Stimulated activated CD8-positive, alpha-beta memory T cell treated with anti-CD3 and anti-CD28 coated beads, Interleukin-15, amount 100 ng/mL, for 1 hour (primary cell): ENCODE data around the gene BRD2.
A peak's percentile ranks its signal among the peaks of the same experiment; 100 is the strongest.

Source experiments
- DNase-seq: peaks from one replicate; pipeline ENCODE4 v3.0.0-alpha.2; 2020; ENCODE audit warnings: low read depth

The BRD2 gene

DNA sequence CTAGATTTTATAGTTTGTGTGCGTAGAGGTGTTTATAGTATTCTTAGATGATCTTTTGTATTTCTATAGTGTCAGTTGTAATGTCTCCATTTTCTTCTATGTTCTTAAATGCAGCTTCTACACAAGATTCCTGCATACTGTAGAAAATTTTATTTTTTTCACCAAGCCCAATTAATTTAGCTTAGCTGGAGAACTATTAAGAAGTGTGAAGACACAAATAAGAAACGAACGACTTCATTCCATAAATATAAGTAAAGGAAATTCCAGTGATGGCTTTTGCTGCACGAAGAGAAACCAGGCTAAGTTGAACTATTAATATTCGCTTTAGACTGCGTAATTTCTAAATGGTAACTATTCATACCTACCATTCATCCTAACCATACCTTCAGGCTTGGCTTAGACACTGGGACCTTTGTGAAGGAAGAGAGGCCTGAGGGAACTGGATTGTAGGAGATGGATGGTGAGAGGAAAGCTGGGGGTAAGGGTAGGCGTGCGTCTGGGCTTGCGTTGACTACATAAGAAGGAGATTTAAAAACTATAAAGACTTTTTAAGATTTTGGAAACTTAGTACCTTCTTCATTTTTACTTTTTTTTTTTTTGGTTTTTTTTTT is 25.1 kb downstream of the BRD2 start:
- no peak for DNase-seq

DNA sequence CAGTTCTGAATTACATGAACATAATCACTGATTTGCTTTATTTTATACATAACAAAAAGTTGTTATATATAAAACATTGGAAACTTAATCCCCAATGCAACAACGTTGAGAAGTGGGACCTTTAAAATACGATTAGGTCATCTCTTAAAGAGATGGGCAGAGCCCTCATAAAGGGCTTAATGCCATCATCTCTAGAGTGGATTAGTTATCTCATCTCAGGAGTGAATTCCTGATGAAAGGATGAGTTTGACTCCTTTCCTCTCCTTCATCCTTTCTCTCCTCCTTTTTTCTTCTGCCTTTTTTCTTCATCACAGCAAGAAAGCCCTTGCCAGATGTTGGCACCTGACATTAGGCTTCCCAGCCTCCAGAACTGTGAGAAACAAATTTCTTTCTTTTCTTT is 27.1 kb downstream of the BRD2 start:
- DNase-seq = no peak

DNA sequence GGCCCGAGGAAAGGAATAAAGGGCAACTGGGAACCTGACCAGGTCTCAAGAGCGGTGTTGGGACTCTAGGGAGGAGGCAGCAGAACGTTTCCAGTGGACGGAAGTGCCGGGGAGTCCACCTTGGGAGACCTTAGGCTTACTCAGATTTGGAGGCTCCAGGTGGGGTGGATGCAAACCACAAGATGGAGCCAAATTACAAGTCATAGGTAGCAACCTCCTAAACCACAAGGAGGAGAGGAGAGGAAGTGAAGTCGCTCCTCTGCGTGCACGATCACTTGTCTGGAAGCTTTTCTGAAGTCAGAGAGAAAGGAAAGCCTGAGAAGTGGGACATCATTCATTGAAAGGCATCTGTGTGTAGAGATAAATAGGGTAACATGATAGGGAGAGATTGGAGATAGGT is 31.7 kb downstream of the BRD2 start:
- no peak for DNase-seq

DNA sequence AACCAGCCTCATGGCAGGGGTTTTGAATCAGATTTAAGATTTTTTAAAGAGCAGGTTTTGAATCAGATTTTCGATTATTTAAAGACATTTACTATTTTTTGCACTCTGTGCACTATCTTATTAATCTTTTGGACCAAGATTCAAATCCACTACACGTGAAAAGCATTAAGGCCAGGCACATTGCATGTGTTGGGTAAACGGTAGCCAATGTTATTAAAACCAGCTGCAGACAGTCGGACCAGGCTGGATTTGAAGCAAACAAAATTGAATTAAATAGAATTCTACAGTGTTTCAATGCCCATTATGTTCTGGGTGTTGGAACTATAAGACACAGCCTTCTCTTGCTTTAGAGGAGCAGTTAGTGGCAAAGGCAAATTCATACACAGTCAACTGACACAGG is 33.3 kb downstream of the BRD2 start:
- DNase-seq = no peak

DNA sequence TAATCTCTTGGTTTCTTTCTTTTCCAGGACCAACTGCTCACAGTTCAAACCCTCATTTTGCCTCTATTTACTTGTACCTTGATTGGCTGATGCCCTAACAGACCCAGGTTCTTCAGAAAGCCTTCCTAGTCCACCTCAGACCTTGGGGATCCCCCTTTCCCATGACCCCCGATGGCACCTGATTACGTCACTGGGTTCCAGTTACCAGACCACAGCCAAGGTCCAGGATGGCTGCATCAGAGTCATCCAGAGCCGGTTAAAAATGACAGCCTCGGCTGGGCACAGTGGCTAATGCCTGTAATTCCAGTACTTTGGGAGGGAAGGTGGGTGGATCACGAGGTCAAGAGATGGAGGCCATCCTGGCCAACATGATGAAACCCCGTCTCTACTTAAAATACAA is 36.5 kb downstream of the BRD2 start:
- DNase-seq = no peak

DNA sequence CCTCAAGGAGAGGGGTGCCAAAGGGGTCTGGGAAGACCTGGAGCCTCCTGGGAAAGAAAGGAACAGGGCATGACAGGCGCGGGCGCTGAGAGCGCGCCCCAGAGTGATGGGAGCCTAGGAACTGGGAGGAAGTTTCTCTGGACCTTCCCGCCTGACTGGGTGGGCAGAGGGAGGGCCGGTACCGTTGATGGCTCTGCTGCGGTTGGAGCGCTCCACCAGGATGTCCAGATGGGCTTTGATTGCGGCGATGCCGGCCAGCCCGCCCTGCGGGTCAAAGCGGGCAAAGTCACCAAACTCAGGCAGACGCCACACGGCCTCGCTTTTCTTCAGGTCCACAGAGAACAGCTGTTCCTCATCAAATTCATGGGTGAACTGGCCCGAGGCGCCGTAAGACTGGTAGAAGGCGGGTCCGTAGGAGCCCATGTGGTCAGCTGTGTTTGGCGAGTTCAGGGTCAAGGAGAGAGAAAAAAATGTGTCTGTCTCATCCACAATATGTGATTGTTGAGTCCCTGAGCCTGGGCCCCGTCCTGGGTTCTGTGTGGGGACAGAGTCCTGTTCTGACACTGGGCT is 39.5 kb downstream of the BRD2 start:
- DNase-seq = no peak

DNA sequence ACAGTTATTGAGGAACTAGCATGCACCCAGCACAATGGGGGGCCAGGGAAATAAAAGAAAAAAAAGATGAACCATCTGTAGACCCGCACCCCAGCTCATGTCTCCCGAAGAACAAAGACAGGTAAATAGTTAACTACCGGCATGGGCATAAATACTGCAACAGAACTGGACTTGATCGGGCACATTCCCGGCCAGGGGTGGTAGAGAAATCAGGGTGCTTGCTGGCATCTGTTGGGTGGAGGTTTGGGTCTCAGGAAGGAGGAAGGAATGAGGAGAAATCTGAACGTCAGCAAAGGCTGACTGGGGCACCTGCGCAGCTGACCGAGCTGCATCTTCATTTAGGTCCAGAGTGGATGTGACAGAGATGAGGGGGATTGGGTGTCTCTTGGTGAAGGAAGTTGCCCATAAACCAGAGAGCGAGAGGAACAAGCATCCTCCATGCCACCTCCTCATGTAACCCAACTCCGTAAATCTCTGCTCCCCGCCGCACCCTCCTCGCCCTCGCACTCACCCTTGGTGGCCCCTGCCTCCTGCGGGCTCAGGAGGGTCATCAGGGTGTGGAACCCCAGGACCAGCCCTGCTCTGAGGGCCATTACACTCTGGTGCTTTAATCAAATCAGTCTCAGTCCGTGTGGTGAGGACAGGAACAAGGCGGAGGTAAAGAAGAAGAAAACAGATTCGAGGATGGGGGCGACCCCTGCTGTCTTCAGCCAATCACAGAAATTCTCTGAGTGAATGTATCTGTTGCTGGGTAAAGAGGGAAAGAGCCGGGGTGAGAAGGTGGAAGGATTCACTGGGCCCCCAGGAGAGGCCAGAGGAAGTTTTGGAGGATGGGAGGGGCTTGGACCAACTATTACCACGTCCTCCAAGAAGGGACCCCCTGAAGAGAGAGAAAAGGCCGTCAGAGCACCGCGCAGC is 40.8 kb downstream of the BRD2 start, which contains the start of gene HLA-DOA:
TSS of gene HLA-DOA (minus strand) at position 648 of the 918 bp plus-strand sequence.
- DNase-seq = peak; percentile 23

DNA sequence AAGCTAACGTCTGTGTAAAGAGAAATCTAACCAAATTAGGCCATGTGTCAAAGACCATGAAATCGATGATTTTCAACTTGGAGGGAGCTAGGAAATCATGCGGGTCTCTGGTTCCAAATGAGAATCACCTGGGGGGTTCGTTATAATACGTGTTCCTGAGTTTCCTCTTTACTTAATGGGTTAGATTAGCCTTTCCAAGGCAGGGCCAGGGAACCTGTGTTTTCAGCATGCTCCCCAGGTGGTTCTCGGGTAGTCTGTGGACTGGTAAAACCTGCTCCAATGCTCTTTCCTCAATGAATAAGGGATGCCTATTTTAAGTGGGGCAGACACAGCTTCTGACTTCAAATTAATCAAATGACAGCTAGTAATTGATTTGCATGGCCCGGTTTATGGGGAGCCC is 42.0 kb downstream of the BRD2 start:
- no peak for DNase-seq

DNA sequence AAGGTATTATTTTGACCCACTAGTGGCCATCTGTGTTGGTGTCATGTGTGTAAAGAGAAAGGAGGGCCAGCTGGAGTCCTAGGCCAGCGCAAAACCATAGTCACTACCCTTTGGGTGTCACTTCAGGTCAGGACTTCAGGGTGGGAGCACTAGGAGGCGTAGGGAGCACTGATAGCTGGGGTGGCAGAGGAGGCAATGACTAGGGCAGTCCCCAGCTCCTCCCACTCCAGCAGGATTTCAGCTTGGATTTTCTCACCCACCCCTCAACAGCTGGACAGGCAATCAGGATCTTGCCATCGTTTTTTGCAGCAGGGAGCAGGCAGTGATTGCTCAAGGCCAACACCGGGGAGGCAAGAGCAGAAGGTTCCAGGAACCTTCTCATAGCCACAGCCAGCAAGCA is 45.2 kb downstream of the BRD2 start:
- DNase-seq = no peak

DNA sequence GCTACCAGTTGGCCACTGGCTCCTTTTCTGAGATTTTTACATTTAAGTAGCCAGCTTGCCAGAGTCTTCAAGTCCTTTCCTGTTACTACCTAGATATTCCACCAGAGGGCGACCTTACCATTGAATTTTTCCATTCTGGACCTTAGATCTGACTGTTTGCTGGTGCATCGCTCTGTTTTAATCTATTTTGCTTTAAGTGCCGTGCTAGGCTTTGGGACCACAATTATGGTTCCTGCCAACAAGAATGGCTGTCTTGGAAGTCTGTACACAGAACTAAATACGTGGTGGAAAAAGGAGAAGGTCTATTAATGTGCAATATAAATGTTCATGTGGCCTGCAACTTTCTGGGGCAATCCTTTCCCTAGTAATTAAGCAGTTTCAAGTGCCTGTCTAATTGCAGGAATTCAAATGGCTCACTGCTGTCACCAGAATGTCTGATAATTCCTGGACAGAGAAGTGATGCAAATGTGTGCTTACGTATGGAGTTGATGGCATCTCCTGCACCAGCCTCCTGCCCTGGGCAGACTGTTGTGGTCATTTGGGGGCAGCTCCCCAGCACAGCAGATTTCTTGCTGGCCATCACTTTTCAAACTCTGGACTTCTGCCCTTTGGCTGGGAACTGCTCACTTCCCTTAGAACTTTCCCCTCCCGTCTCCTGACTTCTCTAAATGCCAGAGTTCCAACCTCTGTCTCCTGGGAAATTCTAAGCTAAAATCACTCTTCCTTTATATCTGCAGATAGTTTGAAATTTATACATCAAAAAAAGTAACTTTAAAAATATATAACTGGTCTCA is 46.6 kb downstream of the BRD2 start:
- DNase-seq = no peak

DNA sequence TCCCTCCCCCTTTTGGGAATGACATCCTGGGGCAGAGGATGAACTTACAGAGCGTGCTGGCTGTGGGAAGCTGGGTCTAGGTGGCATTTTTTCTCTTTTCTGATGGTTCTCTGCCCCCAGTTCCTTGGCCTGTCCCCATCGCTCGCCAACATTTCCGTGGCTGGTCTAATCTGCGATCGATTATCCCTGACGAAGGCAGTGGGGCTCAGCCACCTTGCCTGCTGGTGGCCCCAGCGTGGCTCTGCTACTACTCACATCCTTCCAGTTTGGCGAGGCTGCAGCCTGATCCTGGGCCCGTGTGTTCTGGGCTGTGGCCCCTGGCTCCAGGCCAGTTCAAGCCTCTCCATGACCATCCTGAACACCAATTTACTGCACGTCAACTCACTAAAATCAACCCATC is 47.4 kb downstream of the BRD2 start:
- DNase-seq = no peak

DNA sequence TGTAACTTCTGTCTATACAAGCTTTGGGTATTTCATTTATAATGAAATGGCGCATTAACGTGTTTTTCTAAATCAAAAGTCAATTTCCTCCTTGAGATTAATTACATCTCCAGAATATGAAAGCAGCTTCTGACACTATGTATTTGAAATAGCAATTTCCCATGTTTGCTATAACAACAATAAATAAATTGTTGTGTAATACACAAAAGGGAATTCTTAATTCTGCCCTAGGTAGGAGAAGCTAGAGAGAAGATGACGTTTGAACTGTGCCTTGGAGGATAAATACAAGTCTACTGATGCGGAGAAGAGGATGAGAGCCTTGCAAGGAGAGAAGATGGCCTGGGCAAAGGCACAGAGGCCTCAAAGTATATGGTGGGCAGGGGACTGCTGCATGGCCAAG is 48.6 kb downstream of the BRD2 start:
- DNase-seq = no peak

DNA sequence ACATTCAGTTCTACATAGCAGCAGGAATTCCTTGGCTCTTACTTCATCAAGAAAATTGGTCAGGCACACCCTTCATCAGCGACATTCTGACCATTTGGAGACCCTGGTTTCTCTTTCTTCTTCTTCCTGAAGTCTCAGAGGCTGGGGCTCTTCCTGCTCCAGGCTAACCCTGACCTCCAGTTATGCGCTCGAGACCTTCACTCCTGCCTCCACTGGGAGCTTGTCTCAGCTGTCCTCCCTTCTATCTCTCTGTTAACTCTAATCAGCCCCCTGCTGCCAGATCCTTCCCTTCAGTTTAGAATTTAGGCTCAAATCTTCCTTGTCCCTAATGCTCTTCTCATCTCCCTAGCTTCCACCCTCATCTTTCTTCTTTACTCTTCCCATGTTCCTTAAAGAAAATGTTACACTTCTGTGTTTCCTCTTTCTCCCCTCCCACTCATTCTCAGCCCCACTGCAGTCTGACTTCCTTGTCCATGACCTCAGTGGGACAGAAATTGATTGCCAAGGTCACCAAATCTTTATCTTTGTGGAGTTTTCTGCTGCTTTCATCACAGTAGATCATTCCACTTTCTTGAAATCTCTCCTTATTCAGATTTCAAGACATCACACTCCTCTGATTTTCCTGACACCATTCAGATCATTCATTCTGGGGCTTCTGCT is 49.4 kb downstream of the BRD2 start:
- DNase-seq = no peak

DNA sequence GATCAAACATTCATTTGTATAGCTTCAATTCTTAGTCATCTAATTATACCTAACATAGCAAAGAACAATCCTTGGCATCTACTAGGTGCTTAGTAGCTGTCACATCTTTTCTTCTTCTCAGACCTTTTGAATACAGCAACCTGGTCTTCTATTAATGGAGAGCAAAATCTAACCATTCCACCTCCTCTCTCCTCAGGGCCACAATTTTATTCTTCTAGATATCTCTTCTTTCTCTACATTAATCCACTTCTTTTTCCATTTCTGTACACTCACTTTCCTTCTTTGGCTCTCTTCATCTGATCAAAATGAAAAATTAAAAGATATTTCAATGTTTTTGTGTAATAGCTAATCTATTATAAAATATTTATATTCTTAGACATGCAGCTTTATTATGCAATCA is 50.0 kb downstream of the BRD2 start:
- no peak for DNase-seq

DNA sequence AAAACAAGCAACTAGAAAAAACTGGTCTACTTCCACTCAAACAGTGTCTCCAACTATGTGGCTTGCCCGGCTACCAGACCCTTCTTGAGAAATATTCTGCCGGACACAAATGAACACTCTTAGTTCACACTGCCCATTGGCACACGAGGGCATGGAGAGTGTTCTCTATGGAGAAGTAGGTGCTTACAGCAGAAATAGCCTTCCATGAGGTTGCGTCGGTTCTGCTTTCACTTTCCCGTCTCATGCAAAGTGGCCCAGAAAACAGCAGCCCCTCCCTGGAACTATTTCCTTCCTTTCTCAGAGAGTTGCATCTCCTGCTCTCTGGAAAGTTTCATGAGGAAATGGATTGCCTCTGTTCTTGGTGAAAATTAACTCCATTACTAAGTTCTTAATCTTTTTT is 50.5 kb downstream of the BRD2 start:
- DNase-seq = no peak

DNA sequence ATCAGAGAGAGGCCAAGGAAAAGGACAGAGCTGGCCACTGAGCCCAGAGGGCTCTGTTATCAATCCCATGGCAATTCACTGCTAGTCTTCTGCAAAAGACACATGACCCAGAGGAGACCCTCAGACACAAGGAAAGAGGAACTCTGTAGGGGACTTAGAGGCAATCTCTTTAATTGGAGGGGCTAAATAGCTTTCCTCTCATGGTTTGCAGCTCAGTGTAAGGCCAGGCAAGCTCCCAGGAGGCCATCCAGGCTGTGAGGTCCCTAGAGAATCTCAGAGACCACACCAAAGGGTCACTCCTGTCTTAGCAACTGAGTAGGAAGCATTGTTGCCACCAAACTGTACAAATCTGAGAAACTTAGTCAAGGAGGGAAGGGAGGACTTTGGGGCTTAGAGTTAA is 51.0 kb downstream of the BRD2 start:
- DNase-seq = no peak

DNA sequence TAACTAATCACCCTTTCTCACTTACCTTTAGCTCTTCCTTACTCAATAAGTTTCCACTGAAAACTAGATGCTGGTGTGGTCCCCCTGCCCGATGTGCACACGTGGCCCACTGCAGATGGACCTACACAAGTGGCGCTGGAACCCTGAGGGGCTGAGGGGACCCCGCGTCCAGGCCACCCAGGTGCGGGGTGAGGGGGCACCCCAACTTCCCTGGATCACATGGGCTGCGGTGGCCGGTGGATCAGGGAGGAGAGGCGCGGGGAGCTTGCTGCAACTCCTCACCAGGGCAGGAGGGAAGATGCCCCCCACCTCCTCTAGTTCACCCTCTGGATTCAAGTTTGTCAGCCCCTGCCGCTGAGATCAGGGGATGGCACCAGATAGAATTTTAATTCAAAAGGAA is 53.5 kb downstream of the BRD2 start:
- DNase-seq = no peak

DNA sequence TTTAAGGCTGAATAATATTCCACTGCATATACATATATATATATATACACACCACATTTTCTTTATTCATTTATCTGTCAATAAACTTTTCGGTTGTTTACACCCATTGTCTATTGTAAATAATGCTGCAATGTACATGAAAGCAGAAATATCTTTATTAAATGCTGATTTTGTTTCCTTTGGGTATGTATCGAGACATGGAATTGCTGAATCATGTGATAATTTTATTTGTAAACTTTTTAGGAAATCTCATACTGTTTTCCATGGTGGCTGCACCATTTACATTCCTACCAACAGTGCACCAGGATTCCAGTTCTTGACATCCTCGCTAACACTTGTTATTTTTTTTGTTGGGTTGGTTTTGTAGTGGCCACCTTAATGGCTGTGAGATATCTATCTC is 55.1 kb downstream of the BRD2 start:
- no peak for DNase-seq

DNA sequence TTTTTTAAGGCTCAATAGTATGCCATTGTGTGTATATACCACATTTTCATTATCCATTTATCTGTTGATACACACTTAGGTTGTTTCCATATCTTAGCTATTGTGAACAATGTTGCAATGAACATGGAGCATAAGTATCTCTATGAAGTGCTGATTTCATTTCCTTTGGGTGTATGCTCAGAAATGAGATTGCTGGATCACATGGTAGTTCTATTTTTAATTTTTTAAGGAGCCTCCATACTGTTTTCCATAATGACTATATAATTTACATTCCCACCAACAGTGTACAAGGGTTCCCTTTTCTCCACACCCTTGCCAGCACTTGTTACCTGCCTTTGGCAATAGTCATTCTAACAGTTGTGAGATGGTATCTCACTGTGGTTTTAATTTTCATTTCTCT is 56.1 kb downstream of the BRD2 start:
- DNase-seq = no peak

DNA sequence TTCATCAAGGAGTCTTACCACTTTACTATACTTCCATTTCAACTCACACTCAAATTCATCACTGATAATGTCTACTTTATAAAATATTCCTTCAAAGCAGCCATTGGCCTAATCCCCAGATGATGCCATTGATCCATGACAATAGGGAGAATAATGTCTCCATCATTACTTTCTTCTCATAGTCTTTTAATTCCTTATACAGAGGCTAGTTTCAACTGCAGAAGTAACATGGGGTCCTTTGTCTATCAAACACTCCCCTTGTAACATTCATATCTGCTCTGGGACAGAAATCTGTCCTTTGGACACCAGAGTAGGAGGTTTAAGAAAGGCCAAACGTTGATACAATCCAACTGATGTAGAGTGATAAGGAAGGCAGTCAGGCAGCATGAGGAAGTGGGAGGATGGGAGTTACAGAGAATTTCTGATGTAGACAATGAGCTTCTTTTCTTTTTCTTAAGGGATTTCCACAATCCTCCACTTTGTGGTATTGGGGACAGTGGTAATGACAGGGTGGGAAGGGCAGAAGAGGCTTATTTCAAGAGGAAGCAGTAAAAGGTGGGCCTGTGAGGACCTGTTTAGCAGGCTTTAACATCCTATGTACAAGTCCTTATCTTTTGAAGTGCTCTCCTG is 59.9 kb downstream of the BRD2 start:
- DNase-seq = no peak
